ENCODE results near the gene ASPG.

The ASPG gene

GRCh38 chr14:104116288-104116755 is 30.8 kb downstream of the ASPG start:
- DNase-seq (ENCODE audit: low read depth in 2 of 2), result no peak

- DNase-seq (ENCODE audit: low read depth in 2 of 2), result no peak
These were observed 31.3 kb downstream of the ASPG start for GRCh38 chr14:104116756-104117340.

- DNase-seq (ENCODE audit: low read depth in 2 of 2), result no peak
These were observed 32.0 kb downstream of the ASPG start for GRCh38 chr14:104117341-104118005.

DNA sequence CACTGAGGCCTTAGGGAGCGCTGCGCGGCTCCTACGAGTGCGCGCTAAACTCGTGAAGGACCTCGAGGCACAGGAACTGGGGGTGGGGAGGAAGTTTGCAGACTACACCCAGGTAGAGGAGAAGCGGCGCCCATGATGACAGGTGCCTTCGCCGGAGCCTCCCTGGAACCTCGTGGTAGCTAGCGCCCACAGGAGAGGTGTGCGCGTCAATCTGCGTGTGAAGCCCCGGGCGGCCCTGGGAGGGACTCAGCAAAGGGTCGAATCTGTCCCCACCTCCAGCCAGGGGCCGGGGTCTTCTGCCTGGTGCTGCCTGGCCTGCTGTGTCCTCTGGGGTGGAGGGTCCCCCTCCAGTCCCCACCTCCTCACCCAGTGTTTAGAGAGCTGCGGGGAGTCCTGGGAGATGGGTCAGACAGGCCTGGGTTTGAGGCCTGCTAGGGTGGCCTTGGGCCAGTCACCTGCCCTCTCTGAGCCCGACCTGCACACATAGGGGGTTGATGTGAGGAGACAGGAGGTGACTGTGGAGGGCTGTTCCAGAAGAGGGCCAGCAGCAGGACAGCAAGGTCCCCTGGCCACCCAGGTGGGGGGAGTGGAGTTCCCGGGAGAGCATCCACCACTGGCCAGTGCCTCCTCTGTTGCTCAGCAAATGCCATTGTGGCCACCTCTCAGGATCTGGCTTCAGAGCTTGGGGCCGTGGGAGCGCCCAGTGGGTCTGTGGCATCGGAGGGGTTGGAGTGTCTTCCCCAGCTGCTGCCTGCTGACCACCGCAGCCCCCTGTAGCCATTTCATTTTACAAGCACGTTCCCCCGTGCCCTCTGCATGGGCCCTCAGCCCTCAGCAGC is 32.7 kb downstream of the ASPG start:
- DNase-seq (ENCODE audit: low read depth in 2 of 2), result no peak

- DNase-seq (ENCODE audit: low read depth in 2 of 2), result no peak
These were observed 33.6 kb downstream of the ASPG start for GRCh38 chr14:104119119-104119487.

GRCh38 chr14:104119488-104120251 is 34.2 kb downstream of the ASPG start:
- DNase-seq (ENCODE audit: low read depth in 2 of 2), result no peak

GRCh38 chr14:104120281-104120741 is 34.8 kb downstream of the ASPG start:
- DNase-seq (ENCODE audit: low read depth in 2 of 2), result no peak

DNA sequence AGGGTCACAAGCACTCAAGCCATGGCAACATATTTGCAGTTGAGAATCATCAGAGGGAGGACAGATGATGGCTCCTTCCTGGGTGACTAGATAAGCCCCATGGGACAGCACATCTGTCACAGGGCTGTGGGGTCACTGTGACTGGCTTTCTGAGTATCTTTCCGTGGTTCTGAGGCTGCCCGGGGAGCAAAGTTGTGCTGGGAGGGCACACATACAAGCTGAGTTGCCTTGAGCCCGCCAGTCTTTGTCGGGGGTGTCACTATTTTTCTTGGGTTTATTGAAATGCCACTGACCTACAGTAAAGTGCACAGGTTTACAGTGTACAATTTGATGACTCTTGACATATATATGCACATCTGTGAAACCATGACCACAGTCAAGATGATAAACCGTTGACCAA is 35.6 kb downstream of the ASPG start:
- DNase-seq (ENCODE audit: low read depth in 2 of 2), result no peak

DNA sequence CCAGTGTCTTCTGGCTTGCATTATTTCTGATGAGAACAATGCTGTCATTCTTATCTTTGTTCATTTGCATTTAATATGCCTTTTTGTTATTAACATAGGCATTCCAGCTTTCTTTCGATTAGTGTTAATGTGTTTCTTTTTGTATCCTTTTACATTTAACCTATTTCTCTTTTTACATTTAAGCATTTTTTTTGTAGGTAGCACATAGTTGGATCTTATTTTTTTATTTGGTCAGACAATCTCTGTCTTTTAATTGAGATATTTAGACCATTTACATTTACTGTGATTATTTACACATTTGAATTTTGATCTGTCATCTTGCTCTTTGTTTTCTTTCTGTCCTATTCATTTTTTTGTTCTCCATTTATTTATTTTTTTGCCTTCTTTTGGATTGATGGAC is 38.4 kb downstream of the ASPG start:
- DNase-seq (ENCODE audit: low read depth in 2 of 2), result no peak

DNA sequence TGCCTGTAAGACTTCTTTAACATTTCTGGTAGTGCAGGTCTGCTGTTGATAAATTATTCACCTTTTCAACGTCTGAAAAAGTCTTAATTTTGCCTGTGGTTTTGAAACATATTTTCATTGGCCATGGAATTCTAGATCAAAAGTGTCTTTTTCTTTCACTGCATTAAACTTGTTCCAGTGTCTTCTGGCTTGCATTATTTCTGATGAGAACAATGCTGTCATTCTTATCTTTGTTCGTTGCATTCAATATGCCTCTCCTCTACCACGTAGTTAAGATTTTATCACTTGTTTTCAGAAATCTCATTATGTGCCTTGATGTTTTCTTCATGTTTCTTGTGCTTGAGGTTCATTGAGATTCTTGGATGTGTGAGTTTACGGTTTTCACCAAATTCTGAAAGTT is 39.5 kb downstream of the ASPG start:
- no peak for DNase-seq (ENCODE audit: low read depth in 2 of 2)

- DNase-seq (ENCODE audit: low read depth in 2 of 2), result no peak
These were observed 41.3 kb downstream of the ASPG start for GRCh38 chr14:104126753-104127152.

DNA sequence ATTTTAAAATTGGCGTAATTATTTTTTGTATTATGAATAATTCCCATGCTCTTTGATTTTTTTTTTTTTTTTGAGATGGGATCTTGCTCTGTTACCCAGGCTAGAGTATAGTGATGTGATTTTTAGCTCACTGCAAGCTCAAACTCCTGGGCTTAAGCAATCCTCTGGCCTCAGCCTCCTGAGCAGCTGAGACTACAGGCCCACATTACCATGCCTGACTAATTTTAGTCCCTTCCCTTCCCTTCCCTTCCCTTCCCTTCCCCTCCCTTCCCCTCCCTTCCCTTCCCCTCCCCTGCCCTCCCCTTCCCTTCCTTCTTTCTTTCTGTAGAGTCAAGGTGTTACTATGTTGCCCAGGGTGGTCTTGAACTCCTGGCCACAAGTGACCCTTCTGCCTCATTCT is 43.5 kb downstream of the ASPG start:
- DNase-seq (ENCODE audit: low read depth in 2 of 2), result no peak

GRCh38 chr14:104129556-104129955 is 44.1 kb downstream of the ASPG start:
- DNase-seq (ENCODE audit: low read depth in 2 of 2), result no peak

DNA sequence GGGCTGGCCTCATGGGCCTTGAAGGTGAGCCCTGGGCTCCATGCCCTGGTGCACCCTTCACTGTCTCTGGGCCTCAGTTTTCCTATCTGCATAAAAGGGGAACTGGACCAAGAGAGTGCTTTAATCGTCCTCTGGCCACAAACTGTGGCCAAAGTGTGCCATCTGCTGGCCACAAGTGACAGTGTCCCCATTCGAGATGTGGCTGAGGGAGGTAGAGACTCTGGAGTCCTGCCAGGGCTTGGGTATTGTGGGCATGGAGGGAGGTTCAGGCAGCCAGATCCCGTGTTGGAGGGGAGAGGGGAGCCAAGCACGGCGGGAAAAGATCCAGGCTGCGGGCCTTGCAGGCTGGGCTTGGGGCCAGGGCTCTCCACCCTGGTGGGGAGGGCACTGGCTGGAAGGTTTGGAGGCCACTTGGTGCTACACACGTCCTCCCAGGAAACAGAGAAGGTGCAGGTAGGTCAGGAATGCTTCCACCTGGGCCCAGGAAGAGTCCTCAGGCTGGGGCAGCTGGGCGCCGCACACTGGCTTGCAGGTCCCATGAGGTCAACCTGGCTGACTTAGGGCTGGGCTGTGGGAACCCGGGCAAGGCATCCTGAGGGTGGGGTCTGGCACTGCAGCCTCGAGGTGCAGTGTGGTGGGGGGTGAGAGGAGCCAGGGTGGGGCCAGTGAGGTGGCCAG is 45.6 kb downstream of the ASPG start:
- DNase-seq (ENCODE audit: low read depth in 2 of 2), result no peak

GRCh38 chr14:104131968-104132732 is 46.6 kb downstream of the ASPG start:
- no peak for DNase-seq (ENCODE audit: low read depth in 2 of 2)

DNA sequence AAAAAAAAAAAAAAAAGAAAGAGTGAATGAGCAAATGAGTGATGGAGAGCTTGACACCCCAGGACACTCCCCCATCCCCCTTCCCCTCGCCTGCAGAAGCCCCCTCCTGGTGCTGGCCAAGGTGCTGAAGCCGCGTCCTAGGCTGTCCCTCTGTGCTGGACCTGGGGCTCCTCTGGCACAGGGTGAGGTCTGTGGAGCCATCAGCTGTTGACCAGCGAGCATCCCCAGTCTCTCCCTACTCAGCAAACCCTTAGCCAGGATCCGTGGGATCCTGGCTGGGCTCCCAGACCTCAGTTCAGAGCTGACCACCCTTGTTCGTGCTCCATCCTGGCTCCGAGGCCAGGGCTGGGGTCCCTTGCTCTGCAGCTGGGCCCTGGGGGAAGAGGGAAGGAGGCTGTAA is 47.5 kb downstream of the ASPG start:
- no peak for DNase-seq (ENCODE audit: low read depth in 2 of 2)

GRCh38 chr14:104133496-104133895 is 48.0 kb downstream of the ASPG start:
- no peak for DNase-seq (ENCODE audit: low read depth in 2 of 2)

DNA sequence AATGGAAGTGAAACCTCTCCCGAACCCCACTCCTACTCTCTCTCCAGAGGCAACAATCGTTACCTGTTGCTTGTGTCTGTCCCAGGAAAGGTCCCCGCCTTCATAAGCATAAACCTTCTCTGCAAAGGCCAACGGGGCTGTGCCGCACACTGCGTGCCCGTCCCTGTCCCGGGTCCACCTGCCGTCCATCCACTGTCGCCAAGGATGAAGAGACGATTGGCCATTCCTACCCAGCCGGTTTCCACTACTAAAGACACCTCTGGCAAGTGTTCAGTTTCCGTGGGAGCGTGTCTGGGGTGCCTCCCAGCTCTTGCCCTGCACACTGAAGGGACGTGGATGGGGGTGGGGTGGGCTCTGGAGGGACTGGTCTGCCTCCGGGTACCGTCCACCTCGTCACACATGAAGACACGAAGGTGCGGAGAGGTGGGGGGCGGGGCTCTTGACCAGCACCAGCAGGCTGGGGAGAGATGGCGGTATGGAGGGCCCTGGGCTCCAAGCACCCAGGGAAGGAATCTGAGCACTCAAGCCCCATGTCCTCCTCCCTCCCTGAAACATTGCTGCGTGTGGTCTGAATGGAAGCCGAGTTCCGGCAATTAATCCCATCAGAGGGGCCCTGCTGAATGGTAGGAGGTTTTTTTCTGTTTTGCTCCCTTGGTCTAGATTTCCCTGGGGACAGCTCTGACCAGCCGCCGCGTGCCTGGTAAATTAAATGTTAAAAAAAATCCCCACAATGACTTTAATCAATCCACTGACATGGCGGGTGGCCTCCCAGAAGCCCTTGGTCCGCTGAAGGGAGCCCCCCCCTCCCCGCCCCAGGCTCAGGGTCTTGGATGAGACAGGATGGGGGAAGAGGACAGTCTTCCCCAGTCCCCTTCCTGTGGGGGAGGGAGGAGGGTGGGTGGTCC is 48.8 kb downstream of the ASPG start:
- no peak for DNase-seq (ENCODE audit: low read depth in 2 of 2)

DNA sequence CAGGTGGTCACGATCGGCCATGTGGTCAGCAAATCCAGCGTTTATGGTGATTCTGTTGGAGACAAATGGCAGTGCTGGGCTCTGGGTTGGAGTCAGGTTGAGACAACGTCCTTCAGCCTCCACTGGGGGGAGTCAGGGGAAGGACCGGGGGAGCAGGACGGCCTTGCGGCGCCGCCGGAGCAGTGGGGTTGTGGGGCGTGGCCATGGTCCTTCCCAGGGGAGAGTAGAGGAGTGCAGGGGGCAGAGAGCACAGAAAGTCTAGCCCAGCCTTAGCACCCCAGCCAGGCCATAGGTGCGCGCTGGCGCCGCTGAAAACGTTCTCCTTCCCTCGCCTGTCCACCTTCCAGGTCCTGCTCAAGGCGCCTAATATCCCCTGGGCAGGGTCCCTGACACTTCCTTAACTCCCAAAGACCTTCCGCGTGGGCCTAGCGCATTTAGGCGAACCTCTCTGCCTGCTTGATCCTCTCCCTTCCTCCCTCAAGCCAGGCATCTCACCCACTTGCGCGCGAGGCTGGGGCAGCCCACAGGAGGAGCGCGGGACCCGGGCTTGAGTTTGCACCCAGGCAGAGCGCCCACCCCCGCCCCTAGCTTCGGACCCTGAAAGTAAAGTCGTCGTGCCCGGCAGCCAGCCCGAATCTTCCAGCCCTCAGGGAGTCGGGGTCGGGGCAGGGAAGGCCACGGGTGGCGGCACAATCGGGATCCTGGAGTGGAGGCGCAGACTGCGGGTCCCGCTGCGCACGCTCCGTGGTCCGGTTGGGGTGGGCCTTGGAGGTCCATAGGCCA is 49.8 kb downstream of the ASPG start:
- DNase-seq (ENCODE audit: low read depth in 2 of 2), result no peak

Data from stimulated activated CD4-positive, alpha-beta T cell treated with anti-CD3 and anti-CD28 coated beads, Interleukin-1b, Interleukin-23, amount 100 ng/mL, for 1 hour (primary cell).